DOHH2 (cell line): ENCODE data around the gene HAO1.
"Not testable (repeated sequence)": the region's sequence is repeated elsewhere in the genome, so short reads cannot be mapped to it uniquely, and the experiment has no call there.

ENCODE experiments used
- H3F3A ChIP-seq: fragments of 200-600 bp; sonication (generic), shearing (Covaris generic); 2 replicates; pipeline ENCODE4 v1.6.0; 2016; ENCODE audit warnings: antibody characterized with exemption, mild to moderate bottlenecking; ENCODE audit not compliant: control insufficient read depth, insufficient read depth
- H3K27ac ChIP-seq: fragments of 200-600 bp; sonication (generic); 2 replicates; pipeline ENCODE4 v1.5.1; 2014; ENCODE audit warnings: low read depth, mild to moderate bottlenecking, low read length, moderate library complexity
- H3K27me3 ChIP-seq: fragments of 200-600 bp; sonication (generic); 2 replicates; pipeline ENCODE4 v1.6.1; 2014; ENCODE audit warnings: mild to moderate bottlenecking, low read length, mixed read lengths; ENCODE audit not compliant: control insufficient read depth
- H3K36me3 ChIP-seq: fragments of 200-600 bp; sonication (generic); 2 replicates; pipeline ENCODE4 v1.6.1; 2014; ENCODE audit warnings: mild to moderate bottlenecking, low read length, moderate library complexity, mixed read lengths; ENCODE audit not compliant: control insufficient read depth
- H3K4me1 ChIP-seq: fragments of 200-600 bp; sonication (generic); 2 replicates; pipeline ENCODE4 v1.6.1; 2014; ENCODE audit warnings: mild to moderate bottlenecking, low read length, mixed read lengths; ENCODE audit not compliant: control insufficient read depth
- H3K4me2 ChIP-seq: fragments of 200-600 bp; sonication (generic); 2 replicates; pipeline ENCODE4 v1.6.0; 2014; ENCODE audit warnings: mild to moderate bottlenecking, low read length, moderate library complexity
- H3K4me3 ChIP-seq: fragments of 200-600 bp; sonication (generic); 2 replicates; pipeline ENCODE4 v1.5.1; 2014; ENCODE audit warnings: mild to moderate bottlenecking, low read length, mixed read lengths
- H3K79me2 ChIP-seq: fragments of 200-600 bp; sonication (generic); 2 replicates; pipeline ENCODE4 v1.6.1; 2014; ENCODE audit warnings: mild to moderate bottlenecking, low read length, mixed read lengths; ENCODE audit not compliant: control insufficient read depth
- H3K9me2 ChIP-seq: fragments of 200-600 bp; sonication (generic); replicated peaks from 2 replicates; pipeline ENCODE4 v1.6.1; 2014; ENCODE audit warnings: mild to moderate bottlenecking, low read length, mixed read lengths; ENCODE audit not compliant: control insufficient read depth
- H3K9me3 ChIP-seq: fragments of 200-600 bp; sonication (generic); 2 replicates; pipeline ENCODE4 v1.6.1; 2014; ENCODE audit warnings: antibody characterized with exemption, low read length, mixed read lengths; ENCODE audit not compliant: control insufficient read depth, insufficient read depth
- H4K20me1 ChIP-seq: fragments of 200-600 bp; sonication (generic); 2 replicates; pipeline ENCODE4 v1.6.0; 2014; ENCODE audit warnings: low read depth, mild to moderate bottlenecking, antibody characterized with exemption, low read length, moderate library complexity; ENCODE audit not compliant: control insufficient read depth, insufficient read depth
- EZH2phosphoT487 ChIP-seq: fragments of 200-600 bp; sonication (generic); IDR thresholded peaks from 2 replicates; pipeline ENCODE4 v1.6.1; 2017; ENCODE audit warnings: borderline replicate concordance, mild to moderate bottlenecking, antibody characterized with exemption, low read length, moderate library complexity, mixed read lengths
- TF ChIP-seq, protein P1 (sequence below): fragments of 200-600 bp; sonication (generic); IDR thresholded peaks from one replicate; pipeline ENCODE4 v1.5.1; 2014; ENCODE audit warnings: antibody characterized with exemption, mild to moderate bottlenecking, low read depth, low read length; ENCODE audit not compliant: poor library complexity, severe bottlenecking

The HAO1 gene

DNA sequence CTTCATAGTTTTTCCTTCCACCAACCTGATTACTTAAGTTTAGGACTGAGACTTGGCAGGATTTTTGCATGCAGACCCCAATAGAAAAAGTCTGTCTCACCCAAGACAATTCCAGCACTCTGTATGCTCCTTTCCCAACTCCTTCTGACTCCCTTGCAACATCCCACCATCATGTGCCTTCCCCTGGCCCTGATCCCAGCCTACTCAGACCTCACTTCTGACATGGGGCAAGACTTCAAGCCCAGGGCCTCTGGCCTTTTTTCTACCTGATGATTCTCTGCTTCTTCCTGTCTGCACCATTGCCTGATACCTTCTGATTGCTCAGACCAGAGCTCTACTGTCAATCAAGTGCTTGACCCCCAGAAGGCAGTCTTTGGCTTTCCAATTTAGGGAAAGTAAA is 96.6 kb downstream of the HAO1 start:
- Histone ChIP-seq H3K9me3 (no peaks in the 10 kb centered on the region), H3F3A (no peaks in the 10 kb centered on the region), H3K4me1 (no peaks in the 10 kb centered on the region), H3K9me2 (no peaks in the 10 kb centered on the region), H4K20me1 (no peaks in the 10 kb centered on the region), H3K27ac (no peak overlapping the region), H3K4me2 (no peak overlapping the region), H3K79me2 (no peaks in the 10 kb centered on the region), H3K4me3 (no peak overlapping the region), H3K27me3 (peaks cover 4% of the 10 kb centered on the region), H3K36me3 (no peaks in the 10 kb centered on the region)
- TF ChIP-seq, protein P1, sequence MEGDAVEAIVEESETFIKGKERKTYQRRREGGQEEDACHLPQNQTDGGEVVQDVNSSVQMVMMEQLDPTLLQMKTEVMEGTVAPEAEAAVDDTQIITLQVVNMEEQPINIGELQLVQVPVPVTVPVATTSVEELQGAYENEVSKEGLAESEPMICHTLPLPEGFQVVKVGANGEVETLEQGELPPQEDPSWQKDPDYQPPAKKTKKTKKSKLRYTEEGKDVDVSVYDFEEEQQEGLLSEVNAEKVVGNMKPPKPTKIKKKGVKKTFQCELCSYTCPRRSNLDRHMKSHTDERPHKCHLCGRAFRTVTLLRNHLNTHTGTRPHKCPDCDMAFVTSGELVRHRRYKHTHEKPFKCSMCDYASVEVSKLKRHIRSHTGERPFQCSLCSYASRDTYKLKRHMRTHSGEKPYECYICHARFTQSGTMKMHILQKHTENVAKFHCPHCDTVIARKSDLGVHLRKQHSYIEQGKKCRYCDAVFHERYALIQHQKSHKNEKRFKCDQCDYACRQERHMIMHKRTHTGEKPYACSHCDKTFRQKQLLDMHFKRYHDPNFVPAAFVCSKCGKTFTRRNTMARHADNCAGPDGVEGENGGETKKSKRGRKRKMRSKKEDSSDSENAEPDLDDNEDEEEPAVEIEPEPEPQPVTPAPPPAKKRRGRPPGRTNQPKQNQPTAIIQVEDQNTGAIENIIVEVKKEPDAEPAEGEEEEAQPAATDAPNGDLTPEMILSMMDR = no peak
- TF ChIP-seq EZH2phosphoT487 = no peak

DNA sequence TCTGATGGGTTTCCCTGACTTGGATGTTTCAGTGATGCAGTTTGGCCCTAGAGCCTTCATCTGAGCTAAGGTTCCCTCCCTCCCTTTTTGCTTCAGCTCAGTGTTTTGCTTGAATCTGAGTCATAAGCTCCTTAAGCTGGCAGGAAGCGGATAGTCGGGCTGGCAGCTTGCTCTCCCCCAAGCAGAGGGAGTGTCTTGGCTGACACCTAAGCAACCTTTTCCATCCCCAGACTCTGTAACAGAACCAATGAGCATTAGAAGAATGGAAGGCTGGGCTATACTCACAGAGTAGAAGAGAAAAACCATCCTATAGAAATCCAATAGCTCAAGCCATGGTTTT is 98.3 kb downstream of the HAO1 start:
- Histone ChIP-seq H3K4me1 (no peaks in the 10 kb centered on the region), H3F3A (no peaks in the 10 kb centered on the region), H3K9me2 (no peaks in the 10 kb centered on the region), H3K79me2 (no peaks in the 10 kb centered on the region), H3K36me3 (no peaks in the 10 kb centered on the region), H3K4me2 (no peak overlapping the region), H4K20me1 (no peaks in the 10 kb centered on the region), H3K9me3 (no peaks in the 10 kb centered on the region), H3K27ac (no peak overlapping the region), H3K4me3 (no peak overlapping the region), H3K27me3 (peaks cover 4% of the 10 kb centered on the region)
- TF ChIP-seq, protein P1 = no peak
- no peak for TF ChIP-seq EZH2phosphoT487

DNA sequence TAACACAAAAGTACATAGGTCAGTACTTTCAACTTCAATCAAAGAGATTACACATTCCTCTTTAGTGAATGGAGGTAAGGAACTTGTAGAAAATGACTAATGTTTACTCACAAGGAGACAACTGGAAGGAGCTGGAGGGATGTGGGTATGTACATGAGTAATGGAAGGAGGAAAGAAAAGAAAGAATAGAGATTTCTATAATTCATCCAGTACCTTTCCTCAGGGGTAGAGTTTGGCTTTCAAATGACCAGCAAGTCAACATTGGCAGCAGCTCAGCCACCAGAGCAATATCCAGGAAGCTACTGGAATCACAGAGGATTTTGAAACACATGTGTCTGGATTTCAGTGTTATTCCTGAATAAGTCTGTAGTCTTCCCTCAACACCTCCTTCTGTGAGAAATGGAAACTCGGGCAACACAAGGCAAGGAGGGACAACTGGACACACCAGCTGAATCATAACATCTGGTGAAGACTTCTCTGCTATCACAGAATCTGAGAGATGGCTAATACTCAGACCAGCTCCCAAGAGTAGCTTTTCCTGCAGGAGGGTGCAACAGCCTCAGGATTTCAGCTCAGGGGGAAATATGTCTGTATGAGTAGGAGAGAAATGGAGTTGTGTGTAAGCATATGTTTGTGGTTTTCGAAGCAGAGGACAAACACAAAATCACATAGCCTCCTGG is 98.8 kb downstream of the HAO1 start:
- no peak for TF ChIP-seq EZH2phosphoT487
- TF ChIP-seq, protein P1 = no peak
- Histone ChIP-seq H3F3A (no peaks in the 10 kb centered on the region), H3K4me3 (no peak overlapping the region), H3K9me2 (no peaks in the 10 kb centered on the region), H3K9me3 (no peaks in the 10 kb centered on the region), H3K27me3 (peaks cover 4% of the 10 kb centered on the region), H3K4me1 (no peaks in the 10 kb centered on the region), H4K20me1 (no peaks in the 10 kb centered on the region), H3K79me2 (no peaks in the 10 kb centered on the region), H3K36me3 (no peaks in the 10 kb centered on the region), H3K4me2 (no peak overlapping the region), H3K27ac (no peak overlapping the region)

DNA sequence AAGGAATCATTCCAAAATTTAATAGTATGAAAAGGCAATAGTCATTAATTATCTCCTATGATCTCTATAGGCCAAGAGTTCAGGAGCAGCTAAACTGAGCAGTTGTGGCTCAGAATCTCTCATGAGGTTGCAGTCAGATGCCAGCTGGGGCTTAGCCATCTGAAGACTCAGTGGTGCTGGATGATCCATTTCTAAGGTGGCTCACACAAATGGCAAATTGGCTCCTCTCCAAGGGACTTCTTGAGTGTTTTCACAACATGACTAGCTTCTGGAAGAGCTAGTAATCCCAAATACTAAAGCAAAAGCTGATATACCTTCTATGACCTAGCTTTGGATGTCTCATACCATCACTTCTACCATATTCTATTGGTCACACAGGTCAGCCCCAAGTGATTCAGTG is 104.2 kb downstream of the HAO1 start:
- Histone ChIP-seq H3K4me3 (no peak overlapping the region), H3F3A (no peaks in the 10 kb centered on the region), H3K79me2 (no peaks in the 10 kb centered on the region), H4K20me1 (no peaks in the 10 kb centered on the region), H3K27me3 (no peaks in the 10 kb centered on the region), H3K9me2 (no peaks in the 10 kb centered on the region), H3K27ac (no peak overlapping the region), H3K9me3 (peaks cover 4% of the 10 kb centered on the region; the same call in 1 of the 2 replicates), H3K4me1 (no peaks in the 10 kb centered on the region), H3K36me3 (no peaks in the 10 kb centered on the region), H3K4me2 (no peak overlapping the region)
- TF ChIP-seq, protein P1 = no peak
- no peak for TF ChIP-seq EZH2phosphoT487

DNA sequence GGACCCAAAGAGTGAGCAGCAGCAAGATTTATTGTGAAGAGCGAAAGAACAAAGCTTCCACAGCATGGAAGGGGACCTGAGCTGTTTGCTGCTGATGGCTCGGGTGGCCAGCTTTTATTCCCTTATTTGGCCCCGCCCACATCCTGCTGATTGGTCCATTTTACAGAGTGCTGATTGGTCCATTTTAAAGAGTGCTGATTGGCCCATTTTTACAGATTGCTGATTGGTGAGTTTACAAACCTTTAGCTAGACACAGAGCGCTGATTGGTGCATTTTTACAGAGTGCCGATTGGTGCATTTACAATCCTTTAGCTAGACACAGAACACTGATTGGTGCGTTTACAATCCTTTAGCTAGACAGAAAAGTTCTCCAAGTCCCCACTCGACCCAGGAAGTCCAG is 105.8 kb downstream of the HAO1 start:
- not testable (repeated sequence) for H3K4me2 ChIP-seq, H3K9me2 ChIP-seq, H3K36me3 ChIP-seq, H3K4me3 ChIP-seq, H3K9me3 ChIP-seq, H3K79me2 ChIP-seq, H3K27ac ChIP-seq, H3F3A ChIP-seq, H3K27me3 ChIP-seq, H4K20me1 ChIP-seq, H3K4me1 ChIP-seq
